ENCODE data around the gene USP47. TPM values are rescaled to one million over a fixed set of nuclear protein-coding genes. Genes with fewer than 3 reads are reported as not detected.

Gene USP47
- total RNA-seq, 3 donors from 2014 or later: 82.9 to 118 (median 100.0) TPM

GRCh38 chr11:12007230-12007593, 165.4 kb downstream of the USP47 start:
- no peaks in the 10 kb centered on the region for H3K4me1 ChIP-seq

GRCh38 chr11:12007769-12008737, 166.3 kb downstream of the USP47 start, which contains the start of gene DKK3:
TSS of gene DKK3 (minus strand) at chr11:12008626. CDS start at chr11:12008582, 44 bp downstream.
- TF ChIP-seq CTCF (IDR thresholded peaks at IDR 0.05) (no peak), POLR2AphosphoS5 (IDR thresholded peaks at IDR 0.05) (no peak), POLR2A (IDR thresholded peaks at IDR 0.05) (no peak)
- H3K9me3 ChIP-seq: no peaks in the 10 kb centered on the region
- H3K4me1 ChIP-seq: no peaks in the 10 kb centered on the region
- intact Hi-C loops (cut with DNase I; ENCODE audit: low total_unique reads): no loop called here
- peaks cover 0 to 21% of the 10 kb centered on the region in 2 donors for H3K27me3 ChIP-seq
- peak in 1 of 2 donors; percentile 86 for DNase-seq (ENCODE audit: low spot score in 2 of 2)
- H3K36me3 ChIP-seq: no peaks in the 10 kb centered on the region
- H3K4me3 ChIP-seq: peak within 1 kb of the TSS; percentile 50 to 80 (median 57)
- H3K27ac ChIP-seq: peak within 1 kb of the TSS; percentile 81 to 84

More at GRCh38 chr11:12007230-12007593, 165.4 kb downstream of the USP47 start:
- H3K36me3 ChIP-seq: no peaks in the 10 kb centered on the region
- intact Hi-C loops (cut with DNase I; ENCODE audit: low total_unique reads): no loop called here
- TF ChIP-seq POLR2AphosphoS5 (IDR thresholded peaks at IDR 0.05) (no peak), POLR2A (IDR thresholded peaks at IDR 0.05) (no peak), CTCF (IDR thresholded peaks at IDR 0.05) (no peak)
- no peaks in the 10 kb centered on the region for H3K9me3 ChIP-seq
- peak overlapping the region in 2 of 3 donors; percentile 57 to 80 for H3K4me3 ChIP-seq
- H3K27me3 ChIP-seq: peaks cover 0 to 21% of the 10 kb centered on the region in 2 donors
- DNase-seq (ENCODE audit: low spot score in 2 of 2): no peak
- H3K27ac ChIP-seq: peak overlapping the region; percentile 81 to 84

Other genes starting within 250 kb of the USP47 start
- 10 to 100 TPM; 14.7 to 25.9 (median 16.4) TPM for gene GALNT18, start 220.0 kb upstream of the USP47 start, total RNA-seq
- 10 to 100 TPM; 18.2 to 88.5 (median 87.1) TPM for gene DKK3, start 166.7 kb downstream of the USP47 start, total RNA-seq